H1 (cell line): Measurements from ENCODE around the gene TAOK2. TPM values are rescaled to one million over a fixed set of nuclear protein-coding genes. Genes with fewer than 3 reads are reported as not detected.

Experiments used
- CTCF ChIA-PET: fragments of 300-600 bp; sonication (Branson Sonifier 250); formaldehyde crosslinking; loops from one replicate; lab custom pipeline; 2021; ENCODE audit not compliant: partially characterized antibody; lab: Charles Lee
- POLR2A ChIA-PET: fragments of 300-600 bp; sonication (Branson Sonifier 250); formaldehyde crosslinking; loops from one replicate; lab custom pipeline; 2021; ENCODE audit warnings: inconsistent platforms; ENCODE audit not compliant: partially characterized antibody; lab: Charles Lee
- DNase-seq, 2 experiments: peaks; one replicate each; pipeline versions ENCODE4 v3.0.0 to v3.0.0-alpha.2; 2010 to 2022; ENCODE audit warnings: low spot score in 2 of 2, low read depth in 1 of 2, mixed read lengths in 1 of 2
- FAIRE-seq: peaks from 2 replicates; lab custom pipeline; 2011; peaks lifted over from hg19 to GRCh38; lab: Jason Lieb, UNC
- H2AFZ ChIP-seq: 2 replicates; pipeline ENCODE4 v1.8.1; 2012; ENCODE audit warnings: low read length, inconsistent platforms
- H2AK5ac ChIP-seq: 2 replicates; pipeline ENCODE4 v1.6.1; 2013; ENCODE audit warnings: low read depth, low read length
- H2BK120ac ChIP-seq: replicated peaks from 2 replicates; pipeline ENCODE3; 2013; ENCODE audit warnings: low read depth, low read length, inconsistent platforms
- H2BK12ac ChIP-seq: 2 replicates; pipeline ENCODE4 v1.6.1; 2013; ENCODE audit warnings: low read depth, low read length
- H2BK15ac ChIP-seq: 2 replicates; pipeline ENCODE4 v1.6.1; 2013; ENCODE audit warnings: low read length
- H2BK20ac ChIP-seq: 2 replicates; pipeline ENCODE4 v1.6.1; 2013; ENCODE audit warnings: low read length
- H2BK5ac ChIP-seq: 2 replicates; pipeline ENCODE4 v1.6.1; 2013; ENCODE audit warnings: low read depth, low read length
- H3K14ac ChIP-seq: 2 replicates; pipeline ENCODE4 v1.6.1; 2013; ENCODE audit warnings: inconsistent platforms; ENCODE audit not compliant: insufficient read length
- H3K18ac ChIP-seq: 2 replicates; pipeline ENCODE4 v1.6.1; 2013; ENCODE audit warnings: low read length; ENCODE audit errors: extremely low read depth
- H3K23ac ChIP-seq: 2 replicates; pipeline ENCODE4 v1.6.1; 2013; ENCODE audit warnings: inconsistent platforms; ENCODE audit not compliant: insufficient read length
- H3K23me2 ChIP-seq: 2 replicates; pipeline ENCODE4 v1.6.1; 2013; ENCODE audit warnings: low read depth, low read length
- H3K27ac ChIP-seq: 2 replicates; pipeline ENCODE4 v1.6.1; 2011; ENCODE audit warnings: low read depth, low read length, inconsistent platforms
- H3K27me3 ChIP-seq, 4 experiments: replicated peaks in 1 of 4; 1 replicate in 1 of 4; 2 replicates in 3 of 4; pipeline versions ENCODE4 v1.6.1 to v1.8.1; 2011 to 2013; ENCODE audit warnings: low read length in 3 of 4, mild to moderate bottlenecking in 3 of 4, inconsistent platforms in 2 of 4, mixed read lengths in 2 of 4, moderate library complexity in 1 of 4; ENCODE audit not compliant: control insufficient read depth in 3 of 4, insufficient read depth in 3 of 4; ENCODE audit errors: extremely low read depth in 1 of 4
- H3K36me3 ChIP-seq, 4 experiments: 2 replicates each; pipeline versions ENCODE4 v1.6.1 to v1.8.1; 2011 to 2013; ENCODE audit warnings: mild to moderate bottlenecking in 4 of 4, low read length in 3 of 4, moderate library complexity in 2 of 4, control low read depth in 1 of 4, inconsistent platforms in 1 of 4; ENCODE audit not compliant: insufficient read depth in 4 of 4, control insufficient read depth in 2 of 4
- H3K4ac ChIP-seq: replicated peaks from 2 replicates; pipeline ENCODE3; 2013; ENCODE audit warnings: low read length, low read depth, mixed read lengths, inconsistent platforms; ENCODE audit not compliant: insufficient read length
- H3K4me1 ChIP-seq, 4 experiments: replicated peaks in 1 of 4; 1 replicate in 1 of 4; 2 replicates in 3 of 4; pipeline versions ENCODE4 v1.6.1 to v1.8.1; 2011 to 2013; ENCODE audit warnings: low read length in 3 of 4, inconsistent platforms in 2 of 4, mixed read lengths in 1 of 4; ENCODE audit not compliant: insufficient read depth in 4 of 4, control insufficient read depth in 3 of 4
- H3K4me2 ChIP-seq, 2 experiments: 2 replicates each; pipeline versions ENCODE4 v1.6.1 to v1.8.1; 2011 to 2013; ENCODE audit warnings: low read depth in 2 of 2, low read length in 2 of 2, control low read depth in 1 of 2, inconsistent platforms in 1 of 2, mild to moderate bottlenecking in 1 of 2; ENCODE audit not compliant: insufficient read depth in 1 of 2
- H3K4me3 ChIP-seq, 4 experiments: fragments of 200-600, 300-600 bp in 1 of 4; sonication (generic), shearing (Covaris generic), sonication (Bioruptor Twin) in 1 of 4; 2 replicates each; pipeline versions ENCODE4 v1.5.1 to v1.8.1; 2011 to 2016; ENCODE audit warnings: low read length in 4 of 4, low read depth in 3 of 4, control low read depth in 2 of 4, inconsistent platforms in 2 of 4, mild to moderate bottlenecking in 2 of 4, mixed read lengths in 1 of 4, moderate library complexity in 1 of 4; ENCODE audit not compliant: insufficient read depth in 2 of 4; ENCODE audit errors: extremely low read depth in 1 of 4
- H3K56ac ChIP-seq: replicated peaks from 2 replicates; pipeline ENCODE3; 2013; ENCODE audit warnings: low read depth, mild to moderate bottlenecking, mixed read lengths, low read length, inconsistent platforms; ENCODE audit not compliant: insufficient read length
- H3K79me1 ChIP-seq: 2 replicates; pipeline ENCODE4 v1.6.1; 2013; ENCODE audit warnings: low read depth, low read length, control low read depth
- H3K79me2 ChIP-seq, 2 experiments: 2 replicates each; pipeline versions ENCODE4 v1.6.1 to v1.8.1; 2012 to 2013; ENCODE audit warnings: low read length in 2 of 2, mild to moderate bottlenecking in 2 of 2, inconsistent platforms in 1 of 2; ENCODE audit not compliant: insufficient read depth in 2 of 2, control insufficient read depth in 1 of 2
- H3K9ac ChIP-seq, 4 experiments: replicated peaks in 1 of 4; 1 replicate in 1 of 4; 2 replicates in 3 of 4; pipeline versions ENCODE4 v1.6.1 to v1.8.1; 2011 to 2013; ENCODE audit warnings: low read depth in 3 of 4, low read length in 3 of 4, control low read depth in 2 of 4, mild to moderate bottlenecking in 2 of 4, moderate library complexity in 2 of 4, inconsistent platforms in 1 of 4; ENCODE audit errors: extremely low read depth in 1 of 4
- H3K9me3 ChIP-seq, 2 experiments: 2 replicates each; pipeline versions ENCODE4 v1.6.1 to v1.8.1; 2012 to 2013; ENCODE audit warnings: mild to moderate bottlenecking in 2 of 2, moderate library complexity in 2 of 2, control low read depth in 1 of 2, inconsistent platforms in 1 of 2, low read depth in 1 of 2, low read length in 1 of 2, mixed read lengths in 1 of 2; ENCODE audit not compliant: insufficient read depth in 2 of 2
- H4K20me1 ChIP-seq, 2 experiments: replicated peaks in 1 of 2; 2 replicates each; pipeline versions ENCODE3 to v1.8.1; 2011 to 2013; ENCODE audit warnings: inconsistent platforms in 2 of 2, low read length in 2 of 2, mild to moderate bottlenecking in 1 of 2; ENCODE audit not compliant: insufficient read depth in 2 of 2, control insufficient read depth in 1 of 2
- H4K5ac ChIP-seq: 2 replicates; pipeline ENCODE4 v1.6.1; 2013; ENCODE audit warnings: low read length, low read depth, mixed read lengths, inconsistent platforms; ENCODE audit not compliant: insufficient read length
- H4K8ac ChIP-seq: 2 replicates; pipeline ENCODE4 v1.8.0; 2013; ENCODE audit warnings: mild to moderate bottlenecking, moderate library complexity, low read length, inconsistent platforms; ENCODE audit not compliant: insufficient read depth; ENCODE audit errors: extremely low read depth
- H4K91ac ChIP-seq: replicated peaks from 2 replicates; pipeline ENCODE3; 2013; ENCODE audit warnings: low read length, mixed read lengths, inconsistent platforms; ENCODE audit not compliant: insufficient read length
- ATF3 ChIP-seq: IDR thresholded peaks from 2 replicates; pipeline ENCODE4 v1.6.1; 2011; ENCODE audit warnings: low read depth, mild to moderate bottlenecking, low read length; ENCODE audit not compliant: insufficient read depth
- EGR1 ChIP-seq: IDR thresholded peaks from 2 replicates; pipeline ENCODE4 v1.6.1; 2011; ENCODE audit warnings: low read depth, low read length, borderline replicate concordance
- KDM1A ChIP-seq: fragments of 200-600, 300-600 bp; sonication (generic); IDR thresholded peaks from 2 replicates; pipeline ENCODE4 v1.7.1; 2016; ENCODE audit warnings: mild to moderate bottlenecking, low read length, borderline replicate concordance
- RNF2 ChIP-seq: fragments of 200-900, 300-1000 bp; sonication (generic); IDR thresholded peaks from 2 replicates; pipeline ENCODE4 v1.7.1; 2016; ENCODE audit warnings: borderline replicate concordance, low read depth, mild to moderate bottlenecking, antibody characterized with exemption, low read length; ENCODE audit not compliant: poor library complexity, severe bottlenecking; ENCODE audit errors: missing control alignments
- RXRA ChIP-seq: IDR thresholded peaks from 2 replicates; pipeline ENCODE4 v1.6.1; 2011; ENCODE audit warnings: low read depth, mild to moderate bottlenecking, low read length, moderate library complexity; ENCODE audit not compliant: insufficient read depth
- SIX5 ChIP-seq: IDR thresholded peaks from 2 replicates; pipeline ENCODE4 v1.6.1; 2011; ENCODE audit warnings: mild to moderate bottlenecking, low read depth, low read length
- SP2 ChIP-seq: IDR thresholded peaks from 2 replicates; pipeline ENCODE4 v1.6.1; 2012; ENCODE audit warnings: mild to moderate bottlenecking, low read length, inconsistent platforms
- SP4 ChIP-seq: IDR thresholded peaks from 2 replicates; pipeline ENCODE4 v1.6.1; 2012; ENCODE audit warnings: low read length, inconsistent platforms
- TAF7 ChIP-seq: optimal IDR thresholded peaks from 2 replicates; pipeline ENCODE3; 2011; ENCODE audit warnings: low read depth, mild to moderate bottlenecking, inconsistent platforms, low read length, moderate library complexity, borderline replicate concordance
- USF2 ChIP-seq: IDR thresholded peaks from 2 replicates; pipeline ENCODE4 v1.6.1; 2011; ENCODE audit warnings: low read length, improper control_type of control experiment
- YY1 ChIP-seq: IDR thresholded peaks from 2 replicates; pipeline ENCODE4 v1.6.1; 2011; ENCODE audit warnings: low read depth, mild to moderate bottlenecking, low read length
- WGBS, 2 experiments: shearing (Covaris generic) in 1 of 2; methylation state at CpG; one replicate each; pipeline versions ENCODE4 v1.1.6 to v1.1.7; 2013 to 2015; ENCODE audit warnings: low lambda C conversion rate in 2 of 2, mixed read lengths in 2 of 2, inconsistent platforms in 1 of 2, low coverage in 1 of 2, missing lambda C conversion rate in 1 of 2; ENCODE audit not compliant: insufficient replicate concordance in 2 of 2, insufficient coverage in 1 of 2, insufficient read length in 1 of 2; ENCODE audit errors: extremely low coverage in 1 of 2, missing lambda C conversion rate in 1 of 2; 5-methylcytosine and 5-hydroxymethylcytosine counted together
- polyA plus RNA-seq, 7 experiments: library from polyadenylated mRNA; depleted of rRNA in 3 of 7; stranded (reverse) in 5 of 7; unstranded in 2 of 7; fragments of >200 nt in 5 of 7; fragments of 200-250 nt in 2 of 7; gene quantifications; 1 replicate in 5 of 7; 2 replicates in 1 of 7; 4 replicates in 1 of 7; pipeline versions ENCODE4 v1.2.1 to v1.2.3, GENCODE V29; 2011 to 2013; ENCODE audit warnings: missing spikeins in 2 of 7, mixed read lengths in 2 of 7
- total RNA-seq: library from RNA; stranded (reverse); fragmentation: NEBNext Ultra II Directional; extraction: Animal tissue kit (Norgen Biotek cat#: 25700); gene quantifications from 2 replicates; pipeline ENCODE4 v1.2.1, GENCODE V29; 2021

Gene TAOK2
- total and polyA plus RNA-seq, 2 of the 8 experiments (the other 6 are each of a cell fraction or from before 2014, with no cell fraction given) = 13.5 to 32.6 TPM

GRCh38 chr16:29992344-29992967, 18.8 kb downstream of the TAOK2 start:
- Histone ChIP-seq H4K5ac (no peak overlapping the region), H3K27ac (no peak overlapping the region), H4K91ac (no peak overlapping the region), H3K18ac (no peak overlapping the region), H4K8ac (no peak overlapping the region), H4K20me1 (no peaks in the 10 kb centered on the region), H3K14ac (no peak overlapping the region), H3K56ac (no peak overlapping the region), H3K4me2 (no peak overlapping the region), H2BK120ac (no peak overlapping the region), H3K23me2 (peaks cover 9% of the 10 kb centered on the region; the same call in 1 of the 2 replicates), H3K9ac (no peak overlapping the region), H2AFZ (no peak overlapping the region), H3K79me1 (peaks cover 3% of the 10 kb centered on the region; the same call in 1 of the 2 replicates), H3K4me3 (no peak overlapping the region), H3K9me3 (no peaks in the 10 kb centered on the region), H3K4me1 (peaks cover 0 to 8% (median 3%) of the 10 kb centered on the region in 4 experiments; a peak in 4 of 7 replicates), H3K23ac (no peak overlapping the region), H3K79me2 (peaks cover 0 to 7% of the 10 kb centered on the region in 2 experiments; a peak in 1 of 4 replicates), H2BK15ac (no peak overlapping the region), H2BK5ac (no peak overlapping the region), H3K36me3 (peaks cover 0 to 29% (median 6%) of the 10 kb centered on the region in 4 experiments; a peak in 6 of 8 replicates), H2BK20ac (no peak overlapping the region), H3K27me3 (no peaks in the 10 kb centered on the region), H3K4ac (no peak overlapping the region), H2BK12ac (no peak overlapping the region), H2AK5ac (no peak overlapping the region)
- DNase-seq (no peak), FAIRE-seq (no peak)
- CTCF ChIA-PET = interaction anchor here (0.6 to 2.5 kb wide), 3 partner anchors 20 to 146 kb away, joined by 3 to 9 read pairs (median 3); partner anchors contain the start of gene TLCD3B
- WGBS, 2 experiments = 80% methylated on average over 7 of the region's 7 CpGs; no CpG with 5 or more reads in 1 of the 2 experiments
- POLR2A ChIA-PET = interaction anchor here (1.0 to 5.5 kb wide), 6 partner anchors 9 to 177 kb away, joined by 3 to 34 read pairs (median 9); partner anchors contain the start of genes ASPHD1, PAGR1, SEZ6L2 and TAOK2
- no peak for TF ChIP-seq EGR1
- TF ChIP-seq SIX5 = no peak
- no peak for TF ChIP-seq KDM1A
- no peak for TF ChIP-seq YY1
- TF ChIP-seq RNF2 = no peak
- TF ChIP-seq ATF3 = no peak
- no peak for TF ChIP-seq USF2
- no peak for TF ChIP-seq TAF7
- TF ChIP-seq SP4 = no peak
- TF ChIP-seq RXRA = no peak
- TF ChIP-seq SP2 = no peak
